Suprapubic skin (tissue), 4 donors: ENCODE results near the gene SPAG16.

Experiments
- CTCF ChIP-seq, 2 donors: fragments of 200-600 bp in 1 of 2; fragments of 450-650 bp in 1 of 2; sonication (generic) in 1 of 2; IDR thresholded peaks; one replicate each; pipeline ENCODE4 v1.5.1; 2016 to 2019; ENCODE audit warnings: antibody characterized with exemption in 2 of 2, mild to moderate bottlenecking in 1 of 2, moderate library complexity in 1 of 2
- EP300 ChIP-seq: sonication (generic); formaldehyde crosslinking; IDR thresholded peaks from one replicate; pipeline ENCODE4 v1.6.1; 2017; ENCODE audit warnings: antibody characterized with exemption
- POLR2A ChIP-seq, 2 donors: fragments of 450-650 bp; IDR thresholded peaks; one replicate each; pipeline ENCODE4 v1.6.1; 2017; ENCODE audit warnings: antibody characterized with exemption in 2 of 2, mild to moderate bottlenecking in 2 of 2, moderate library complexity in 2 of 2
- POLR2AphosphoS5 ChIP-seq, 3 donors: sonication (generic); formaldehyde crosslinking; IDR thresholded peaks; one replicate each; pipeline ENCODE4 v1.6.1; 2017; ENCODE audit warnings: antibody characterized with exemption in 3 of 3

GRCh38 chr2:213320604-213321003, 36.3 kb downstream of the SPAG16 start:
- TF ChIP-seq CTCF (IDR thresholded peaks at IDR 0.05) (no peak), EP300 (no peak), POLR2AphosphoS5 (IDR thresholded peaks at IDR 0.05) (no peak), POLR2A (IDR thresholded peaks at IDR 0.05) (no peak)
